GM12891 (cell line): ENCODE measurements around the gene HNRNPH3.

Experiments used
- POLR2A ChIP-seq: IDR thresholded peaks from 2 replicates; pipeline ENCODE4 v1.6.1; 2011; ENCODE audit warnings: low read depth, low read length, control low read depth
- POLR2AphosphoS5 ChIP-seq: IDR thresholded peaks from 2 replicates; pipeline ENCODE4 v1.6.1; 2011; ENCODE audit warnings: low read depth, low read length, control low read depth
- SPI1 ChIP-seq: IDR thresholded peaks from 2 replicates; pipeline ENCODE4 v1.6.1; 2011; ENCODE audit warnings: low read depth, low read length, control low read depth
- TAF1 ChIP-seq: IDR thresholded peaks from 2 replicates; pipeline ENCODE4 v1.6.1; 2011; ENCODE audit warnings: low read depth, low read length, control low read depth

DNA sequence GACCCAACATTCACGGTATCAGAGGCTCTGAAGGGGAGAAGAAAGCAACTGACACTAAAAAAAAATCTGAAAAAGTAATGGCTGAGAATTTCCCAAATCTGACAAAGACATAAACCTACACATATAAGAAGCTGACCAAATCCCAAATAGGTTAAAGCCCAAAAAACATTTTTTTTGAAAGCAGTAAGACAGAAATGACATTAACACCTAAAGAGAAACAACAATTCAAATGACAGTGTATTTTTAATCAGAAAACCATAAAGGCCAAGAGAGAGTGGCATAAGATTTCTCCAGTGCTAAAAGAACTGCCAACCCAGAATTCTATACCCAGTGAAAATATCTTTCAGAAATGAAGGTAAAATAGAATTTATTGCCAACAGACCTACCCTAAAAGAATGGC lies 39.7 kb downstream of the HNRNPH3 start:
- TF ChIP-seq POLR2AphosphoS5 = no peak
- no peak for TF ChIP-seq POLR2A
- TF ChIP-seq TAF1 = no peak
- no peak for TF ChIP-seq SPI1
